Measurements from ENCODE around the gene TMPRSS4.

DNA sequence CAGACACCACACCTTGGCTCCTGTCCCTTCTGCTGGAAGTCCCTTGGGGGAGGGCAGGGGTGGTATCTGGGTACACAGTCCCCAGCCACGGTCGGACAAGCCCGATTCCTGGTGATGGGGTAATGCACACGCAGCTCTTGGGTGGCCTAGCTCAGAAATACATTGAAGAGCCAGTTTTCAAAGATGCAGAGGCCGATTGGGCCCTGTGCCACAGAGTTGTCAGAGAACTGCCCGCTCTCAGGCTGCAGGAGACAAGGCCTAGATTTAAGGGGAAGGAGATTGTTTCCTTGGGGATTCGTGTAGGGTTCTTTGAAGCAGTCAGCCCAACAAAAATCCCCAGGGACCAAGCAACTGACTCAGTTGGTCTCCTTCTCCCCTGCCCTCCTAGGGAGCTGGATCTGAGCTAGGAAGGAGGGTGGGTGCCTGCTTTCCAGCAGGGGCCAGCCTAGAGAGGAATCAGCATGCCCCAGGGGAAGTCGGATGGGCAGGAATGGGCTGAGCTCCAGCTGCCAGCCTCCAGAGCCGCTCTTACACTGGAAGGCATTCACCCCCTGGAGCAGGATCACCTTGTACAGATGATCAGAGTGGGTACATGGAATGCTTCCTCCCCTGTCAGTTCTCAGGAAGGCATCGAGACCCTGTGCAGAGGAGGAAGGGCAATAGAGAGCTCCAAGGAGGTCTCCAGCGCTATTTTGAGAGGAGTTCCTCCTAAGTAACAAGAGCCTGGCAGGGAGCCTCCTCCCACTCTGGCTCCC is 79.1 kb downstream of the TMPRSS4 start:
- TF ChIP-seq CTCF (IDR thresholded peaks at IDR 0.05; ENCODE audit: insufficient read depth, low read depth, low read length): no peak
- peak; percentile 20 for TF ChIP-seq EZH2 (IDR thresholded peaks at IDR 0.05; ENCODE audit: insufficient read depth, low read length)

Measured in astrocyte (in vitro differentiated cells and primary cell).